HepG2 (cell line): ENCODE data around the gene SLC38A3. TPM values are rescaled to one million over a fixed set of nuclear protein-coding genes. Genes with fewer than 3 reads are reported as not detected.

Experiments used
- CBX2 ChIP-seq, 2 experiments: fragments of 200-600 bp in 1 of 2; sonication (generic); formaldehyde crosslinking in 1 of 2; IDR thresholded peaks; 2 replicates each; pipeline versions ENCODE4 v1.7.0 to v1.8.1; 2018 to 2022; ENCODE audit warnings: low read depth in 2 of 2, low read length in 1 of 2, mild to moderate bottlenecking in 1 of 2, missing genetic modification reagents in 1 of 2
- ETV5 ChIP-seq: IDR thresholded peaks from 2 replicates; pipeline ENCODE4 v1.6.1; 2018; ENCODE audit warnings: missing biosample characterization, missing genetic modification reagents, inconsistent platforms, borderline replicate concordance
- GRHL1 ChIP-seq: sonication (generic); formaldehyde crosslinking; conservative IDR thresholded peaks from 2 replicates; pipeline ENCODE4 v1.8.0; 2022; ENCODE audit warnings: missing genetic modification reagents
- LBX2 ChIP-seq: sonication (generic); formaldehyde crosslinking; IDR thresholded peaks from 2 replicates; pipeline ENCODE4 v1.5.0; 2020; ENCODE audit warnings: missing genetic modification reagents, mild to moderate bottlenecking, borderline replicate concordance
- MAF1 ChIP-seq: sonication (generic); formaldehyde crosslinking; IDR thresholded peaks from 2 replicates; pipeline ENCODE4 v1.5.0; 2020; ENCODE audit warnings: missing genetic modification reagents, borderline replicate concordance
- MAFG ChIP-seq: sonication (generic); formaldehyde crosslinking; IDR thresholded peaks from 2 replicates; pipeline ENCODE4 v1.5.1; 2020; ENCODE audit warnings: mild to moderate bottlenecking, missing genetic modification reagents
- MBD4 ChIP-seq: IDR thresholded peaks from 2 replicates; pipeline ENCODE4 v1.6.1; 2012; ENCODE audit warnings: low read length, inconsistent platforms, borderline replicate concordance
- RFX1 ChIP-seq: fragments of 450-650 bp; IDR thresholded peaks from 2 replicates; pipeline ENCODE4 v1.6.1; 2017
- TAF15 ChIP-seq: fragments of 200-400 bp; formaldehyde crosslinking; IDR thresholded peaks from one replicate; pipeline ENCODE4 v1.6.1; 2018; ENCODE audit warnings: mild to moderate bottlenecking, low read depth, low read length; ENCODE audit not compliant: poor library complexity, severe bottlenecking
- TBX3 ChIP-seq: fragments of 450-650 bp; IDR thresholded peaks from 2 replicates; pipeline ENCODE4 v1.6.1; 2017; ENCODE audit warnings: antibody characterized with exemption, mild to moderate bottlenecking, inconsistent platforms, borderline replicate concordance
- YEATS4 ChIP-seq: sonication (generic); formaldehyde crosslinking; IDR thresholded peaks from 2 replicates; pipeline ENCODE4 v1.4.0; 2020; ENCODE audit warnings: missing genetic modification reagents, borderline replicate concordance
- ZC3H4 ChIP-seq: sonication (generic); formaldehyde crosslinking; IDR thresholded peaks from 2 replicates; pipeline ENCODE4 v1.4.0; 2020; ENCODE audit warnings: missing genetic modification reagents, borderline replicate concordance
- ZFY ChIP-seq: sonication (generic); formaldehyde crosslinking; IDR thresholded peaks from 2 replicates; pipeline ENCODE4 v1.4.0; 2020; ENCODE audit warnings: missing genetic modification reagents
- ZIK1 ChIP-seq: sonication (generic); formaldehyde crosslinking; IDR thresholded peaks from 2 replicates; pipeline ENCODE4 v1.5.0; 2020; ENCODE audit warnings: mild to moderate bottlenecking, low read depth, missing genetic modification reagents, borderline replicate concordance
- ZNF354B ChIP-seq: sonication (generic); formaldehyde crosslinking; IDR thresholded peaks from 2 replicates; pipeline ENCODE4 v1.8.0; 2022; ENCODE audit warnings: mild to moderate bottlenecking, missing genetic modification reagents
- ZNF646 ChIP-seq: sonication (generic); formaldehyde crosslinking; IDR thresholded peaks from 2 replicates; pipeline ENCODE4 v1.9.0; 2021; ENCODE audit warnings: mild to moderate bottlenecking, missing genetic modification reagents
- ZNF746 ChIP-seq: sonication (generic); formaldehyde crosslinking; IDR thresholded peaks from 2 replicates; pipeline ENCODE4 v1.8.0; 2022; ENCODE audit warnings: mild to moderate bottlenecking, missing genetic modification reagents
- ZNF788 ChIP-seq: sonication (generic); formaldehyde crosslinking; IDR thresholded peaks from 2 replicates; pipeline ENCODE4 v1.5.0; 2020; ENCODE audit warnings: mild to moderate bottlenecking, missing genetic modification reagents, borderline replicate concordance
- polyA plus RNA-seq, 8 experiments: library from polyadenylated mRNA; depleted of rRNA in 3 of 8; stranded (reverse) in 7 of 8; unstranded in 1 of 8; fragments of >200 nt; fragmentation: Illumina TruSeq in 4 of 8; extraction: Trizol in 4 of 8; gene quantifications; 2 replicates each; pipeline versions ENCODE4 v1.2.1 to v1.2.3, GENCODE V29; 2011 to 2016; ENCODE audit warnings: low read depth in 4 of 8, missing spikeins in 1 of 8, mixed read lengths in 1 of 8; ENCODE audit not compliant: insufficient read depth in 1 of 8
- total RNA-seq, 5 experiments: library from RNA; depleted of rRNA; stranded (reverse); fragments of >200 nt; fragmentation: Illumina TruSeq; extraction: Trizol; gene quantifications; 2 replicates each; pipeline ENCODE4 v1.2.3, GENCODE V29; 2016; ENCODE audit warnings: low read depth in 1 of 5
- TF ChIP-seq, protein P1 (sequence below): sonication (generic); formaldehyde crosslinking; IDR thresholded peaks from 2 replicates; pipeline ENCODE4 v1.5.0; 2020; ENCODE audit warnings: missing genetic modification reagents

SLC38A3 gene
- total and polyA plus RNA-seq, 2 of the 13 experiments (the other 11 are each of a cell fraction or from before 2014, with no cell fraction given): 29.8 to 164 TPM

- TF ChIP-seq ZNF646 (CRISPR knock-in tag): no peak
- no peak for TF ChIP-seq ZIK1
- TF ChIP-seq ZFY (CRISPR knock-in tag): peak; percentile 61
- TF ChIP-seq MBD4: no peak
- TF ChIP-seq ZNF354B (CRISPR knock-in tag): no peak
- peak; percentile 66; the same call in 1 of the 2 replicates for TF ChIP-seq YEATS4 (CRISPR knock-in tag)
- TF ChIP-seq, protein P1, sequence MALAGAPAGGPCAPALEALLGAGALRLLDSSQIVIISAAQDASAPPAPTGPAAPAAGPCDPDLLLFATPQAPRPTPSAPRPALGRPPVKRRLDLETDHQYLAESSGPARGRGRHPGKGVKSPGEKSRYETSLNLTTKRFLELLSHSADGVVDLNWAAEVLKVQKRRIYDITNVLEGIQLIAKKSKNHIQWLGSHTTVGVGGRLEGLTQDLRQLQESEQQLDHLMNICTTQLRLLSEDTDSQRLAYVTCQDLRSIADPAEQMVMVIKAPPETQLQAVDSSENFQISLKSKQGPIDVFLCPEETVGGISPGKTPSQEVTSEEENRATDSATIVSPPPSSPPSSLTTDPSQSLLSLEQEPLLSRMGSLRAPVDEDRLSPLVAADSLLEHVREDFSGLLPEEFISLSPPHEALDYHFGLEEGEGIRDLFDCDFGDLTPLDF (CRISPR knock-in tag): no peak
- peak; percentile 76; the same call in 1 of the 2 replicates for TF ChIP-seq ZNF788
- no peak for TF ChIP-seq MAFG
- no peak for TF ChIP-seq MAF1 (CRISPR knock-in tag)
- TF ChIP-seq ETV5 (CRISPR knock-in tag): no peak; the same call in 1 of the 2 replicates
- no peak for TF ChIP-seq LBX2 (CRISPR knock-in tag)
- TF ChIP-seq TAF15: no peak
- TF ChIP-seq CBX2 (IDR thresholded peaks at IDR 0.05; ENCODE audit: low read depth, low read length): no peak
- TF ChIP-seq CBX2 (CRISPR knock-in tag; IDR thresholded peaks at IDR 0.05; ENCODE audit: low read depth): no peak
- TF ChIP-seq RFX1: no peak
- TF ChIP-seq ZC3H4: no peak
- TF ChIP-seq GRHL1 (CRISPR knock-in tag): no peak
- TF ChIP-seq ZNF746 (CRISPR knock-in tag): no peak
- no peak for TF ChIP-seq TBX3
These were observed 3.3 kb upstream of the SLC38A3 start (continued) for GRCh38 chr3:50201573-50202315.
